ENCODE data around the gene ARVCF.

GRCh38 chr22:19960491-19961200, 56.0 kb downstream of the ARVCF start:
- no peak for TF ChIP-seq EP300 (IDR thresholded peaks at IDR 0.05)
- TF ChIP-seq POLR2A (IDR thresholded peaks at IDR 0.05): no peak
- TF ChIP-seq CTCF (IDR thresholded peaks at IDR 0.05): no peak
